GM23248 (cell line): Measurements from ENCODE around the gene A1BG.

ENCODE experiments used
- EZH2 ChIP-seq: fragments of 200-600 bp; sonication (generic); IDR thresholded peaks from 2 replicates; pipeline ENCODE4 v1.6.1; 2018; ENCODE audit warnings: antibody characterized with exemption, mild to moderate bottlenecking; ENCODE audit not compliant: insufficient read depth, poor library complexity, severe bottlenecking
- EZH2phosphoT487 ChIP-seq: fragments of 200-600 bp; sonication (generic); IDR thresholded peaks from 2 replicates; pipeline ENCODE4 v1.6.1; 2018; ENCODE audit warnings: antibody characterized with exemption, moderate library complexity, mild to moderate bottlenecking, low read depth; ENCODE audit not compliant: insufficient read depth

GRCh38 chr19:58385313-58385890, 32.1 kb upstream of the A1BG start:
- TF ChIP-seq EZH2 = no peak
- TF ChIP-seq EZH2phosphoT487 = no peak
